GM12878 (cell line): Measurements from ENCODE around the gene ME3. TPM values are rescaled to one million over a fixed set of nuclear protein-coding genes. Genes with fewer than 3 reads are reported as not detected.
"Not testable (repeated sequence)": the region's sequence is repeated elsewhere in the genome, so short reads cannot be mapped to it uniquely, and the experiment has no call there.

ENCODE experiments used
- ATAC-seq: fragments of 200-7000 bp; cut with Tn5 transposase; 3 replicates; pipeline ENCODE4 v1.9.1; 2020; ENCODE audit warnings: mild to moderate bottlenecking, moderate library complexity
- BruUV-seq: library from RNA; stranded (reverse); fragments of 400-500 nt; replicated peaks from 2 replicates; lab custom pipeline; 2021; lab: Mats Ljungman, UMichigan
- CTCF ChIA-PET: fragments of 300-600 bp; sonication (Branson Sonifier 250); formaldehyde crosslinking; extraction: SDS; loops from one replicate; lab custom pipeline; 2021; ENCODE audit warnings: inconsistent platforms; lab: Yijun Ruan, JAX
- POLR2A ChIA-PET: fragments of 350-600 bp; formaldehyde crosslinking; extraction: SDS; loops from one replicate; lab custom pipeline; 2021; ENCODE audit warnings: inconsistent platforms; lab: Charles Lee
- RAD21 ChIA-PET: fragments of 300-600 bp; sonication (Branson Sonifier 250); formaldehyde crosslinking; loops from one replicate; lab custom pipeline; 2023; ENCODE audit warnings: antibody characterized with exemption; ENCODE audit not compliant: unreplicated experiment; lab: Charles Lee
- SMC1A ChIA-PET: fragments of 300-600 bp; sonication (Branson Sonifier 250); formaldehyde crosslinking; loops from one replicate; lab custom pipeline; 2023; ENCODE audit not compliant: unreplicated experiment, uncharacterized antibody; lab: Charles Lee
- DNase-seq: peaks from one replicate; pipeline ENCODE4 v3.0.0-alpha.2; 2011; ENCODE audit warnings: low read depth, low spot score
- FAIRE-seq: peaks from 3 replicates; lab custom pipeline; 2011; peaks lifted over from hg19 to GRCh38; lab: Jason Lieb, UNC
- H2AFZ ChIP-seq: 2 replicates; pipeline ENCODE4 v1.6.0; 2011; ENCODE audit warnings: low read depth, low read length, control low read depth; ENCODE audit not compliant: control insufficient read depth
- H3K27ac ChIP-seq: 2 replicates; pipeline ENCODE4 v1.5.1; 2011; ENCODE audit warnings: control low read depth; ENCODE audit not compliant: control insufficient read depth, insufficient read depth
- H3K27me3 ChIP-seq, 2 experiments: replicated peaks in 1 of 2; 2 replicates each; pipeline versions ENCODE4 v1.6.0 to v1.6.1; 2011; ENCODE audit warnings: low read length in 1 of 2; ENCODE audit not compliant: control insufficient read depth in 2 of 2, insufficient read depth in 2 of 2
- H3K36me3 ChIP-seq, 2 experiments: 2 replicates each; pipeline ENCODE4 v1.5.1; 2011; ENCODE audit warnings: low read length in 1 of 2; ENCODE audit not compliant: control insufficient read depth in 2 of 2, insufficient read depth in 2 of 2
- H3K4me1 ChIP-seq: 2 replicates; pipeline ENCODE4 v1.6.1; 2011; ENCODE audit warnings: mild to moderate bottlenecking, low read length, moderate library complexity, mixed read lengths; ENCODE audit not compliant: control insufficient read depth, insufficient read depth
- H3K4me2 ChIP-seq: 2 replicates; pipeline ENCODE4 v1.6.0; 2011; ENCODE audit warnings: control low read depth; ENCODE audit not compliant: control insufficient read depth, insufficient read depth
- H3K4me3 ChIP-seq: fragments of 200-600 bp; sonication (generic); 2 replicates; pipeline ENCODE4 v1.5.1; 2016
- H3K79me2 ChIP-seq: 2 replicates; pipeline ENCODE4 v1.6.0; 2011; ENCODE audit warnings: low read length; ENCODE audit not compliant: control insufficient read depth, insufficient read depth
- H3K9ac ChIP-seq: 2 replicates; pipeline ENCODE4 v1.8.0; 2011; ENCODE audit warnings: low read length, control low read depth, mixed read lengths; ENCODE audit not compliant: control insufficient read depth, insufficient read depth
- H3K9me3 ChIP-seq: replicated peaks from 3 replicates; pipeline ENCODE4 v1.5.1; 2011; ENCODE audit warnings: mild to moderate bottlenecking, low read length; ENCODE audit not compliant: control insufficient read depth, insufficient read depth
- H4K20me1 ChIP-seq: 2 replicates; pipeline ENCODE4 v1.6.0; 2011; ENCODE audit not compliant: control insufficient read depth, insufficient read depth
- DPF2 ChIP-seq: fragments of 450-650 bp; IDR thresholded peaks from 2 replicates; pipeline ENCODE4 v1.6.1; 2017; ENCODE audit warnings: mild to moderate bottlenecking
- IKZF1 ChIP-seq: fragments of 450-650 bp; conservative IDR thresholded peaks from 2 replicates; pipeline ENCODE4 v1.6.1; 2017; ENCODE audit warnings: antibody characterized with exemption, mild to moderate bottlenecking
- JUND ChIP-seq: IDR thresholded peaks from 2 replicates; pipeline ENCODE4 v1.6.1; 2012; ENCODE audit warnings: low read depth, mild to moderate bottlenecking, low read length, improper control_type of control experiment, moderate library complexity
- RUNX3 ChIP-seq: IDR thresholded peaks from 2 replicates; pipeline ENCODE4 v1.6.1; 2012; ENCODE audit warnings: low read length, inconsistent platforms
- SMC3 ChIP-seq: IDR thresholded peaks from 2 replicates; pipeline ENCODE4 v1.6.1; 2011; ENCODE audit warnings: low read length, improper control_type of control experiment, borderline replicate concordance
- SREBF1 ChIP-seq: IDR thresholded peaks from 2 replicates; pipeline ENCODE4 v1.6.1; 2012; ENCODE audit warnings: mild to moderate bottlenecking, low read length
- SUZ12 ChIP-seq: fragments of 200-600 bp; sonication (generic); IDR thresholded peaks from one replicate; pipeline ENCODE4 v1.6.1; 2018; ENCODE audit warnings: antibody characterized with exemption, mild to moderate bottlenecking; ENCODE audit not compliant: unreplicated experiment
- TCF7 ChIP-seq: IDR thresholded peaks from 2 replicates; pipeline ENCODE4 v1.6.1; 2014; ENCODE audit warnings: antibody characterized with exemption, borderline replicate concordance
- ZBED1 ChIP-seq: IDR thresholded peaks from 2 replicates; pipeline ENCODE4 v1.6.1; 2016; ENCODE audit warnings: borderline replicate concordance
- ZBTB33 ChIP-seq: fragments of 450-650 bp; IDR thresholded peaks from 2 replicates; pipeline ENCODE4 v1.6.1; 2017; ENCODE audit warnings: mild to moderate bottlenecking
- WGBS: methylation state at CpG from one replicate; pipeline ENCODE4 v1.1.6; 2016; ENCODE audit warnings: low lambda C conversion rate; ENCODE audit not compliant: insufficient replicate concordance, insufficient coverage; ENCODE audit errors: missing lambda C conversion rate; 5-methylcytosine and 5-hydroxymethylcytosine counted together
- in situ Hi-C: fragments of 300-500 bp; cut with MboI; formaldehyde crosslinking; loops from 9 replicates; pipeline ENCODE4 v1.14.3; 2018; ENCODE audit warnings: mixed read lengths
- intact Hi-C: fragments of 100-400 bp; cut with micrococcal nuclease; formaldehyde crosslinking; loops from one replicate; pipeline ENCODE4 v1.14.2; 2022; ENCODE audit not compliant: unreplicated experiment
- polyA plus RNA-seq, 11 experiments: library from polyadenylated mRNA; depleted of rRNA in 4 of 11; unstranded in 6 of 11; stranded (reverse) in 5 of 11; fragments of >200 nt; fragmentation: Nextera tagmentation in 4 of 11; fragmentation: Illumina TruSeq in 1 of 11; extraction: Ambion mirVana in 4 of 11; extraction: Trizol in 1 of 11; gene quantifications; 1 replicate in 1 of 11; 2 replicates in 10 of 11; pipeline versions ENCODE4 v1.2.1 to v1.2.3, GENCODE V29; 2011 to 2016; ENCODE audit warnings: inconsistent platforms in 2 of 11, missing spikeins in 2 of 11, low read depth in 1 of 11
- total RNA-seq, 4 experiments: library from RNA; depleted of rRNA in 3 of 4; stranded (reverse); fragments of >200 nt in 3 of 4; fragmentation: Illumina TruSeq in 1 of 4; extraction: Trizol in 1 of 4; gene quantifications; 2 replicates each; pipeline versions ENCODE4 v1.2.1 to v1.2.3, GENCODE V29; 2013 to 2021

ME3 gene
- total and polyA plus RNA-seq, 10 of the 15 experiments (the other 5 are each of a cell fraction or from before 2014, with no cell fraction given) = 0.06 to 0.40 (median 0.19) TPM; not detected in 2

- Histone ChIP-seq H3K27ac (no peak overlapping the region), H3K79me2 (no peaks in the 10 kb centered on the region), H2AFZ (no peak overlapping the region), H4K20me1 (no peaks in the 10 kb centered on the region), H3K4me2 (no peak overlapping the region), H3K27me3 (no peaks in the 10 kb centered on the region; a peak in 1 of 4 replicates), H3K36me3 (no peaks in the 10 kb centered on the region), H3K9me3 (no peaks in the 10 kb centered on the region), H3K4me1 (no peaks in the 10 kb centered on the region), H3K9ac (no peak overlapping the region), H3K4me3 (no peak overlapping the region)
- TF ChIP-seq SUZ12 = no peak
- TF ChIP-seq SMC3 = no peak
- no peak for TF ChIP-seq TCF7
- no peak for TF ChIP-seq RUNX3
- no peak for TF ChIP-seq IKZF1
- TF ChIP-seq ZBED1 = no peak
- no peak for TF ChIP-seq DPF2
- no peak for TF ChIP-seq ZBTB33
- no peak for TF ChIP-seq JUND
- TF ChIP-seq SREBF1 = no peak
- in situ Hi-C loops (no loop called here), intact Hi-C loops (no loop called here)
- ChIA-PET POLR2A (no interaction called here), CTCF (interaction anchor here (1.5 to 1.8 kb wide), 3 partner anchors 30 to 91 kb away, joined by 3 to 8 read pairs (median 6); no protein-coding TSS in a partner anchor), RAD21 (no interaction called here), SMC1A (no interaction called here)
- BruUV-seq = no TSS peak
- FAIRE-seq (no peak), DNase-seq (no peak), ATAC-seq (no peak)
- WGBS = 42% methylated on average over 2 of the region's 2 CpGs
Measured at GRCh38 chr11:86547727-86548126, 124.7 kb downstream of the ME3 start.

- H3K9ac ChIP-seq, H3K9me3 ChIP-seq, H3K27me3 ChIP-seq, H2AFZ ChIP-seq, ATAC-seq, RAD21 ChIA-PET, H3K27ac ChIP-seq, H3K4me1 ChIP-seq, FAIRE-seq, POLR2A ChIA-PET, H3K4me2 ChIP-seq, H4K20me1 ChIP-seq, BruUV-seq, H3K79me2 ChIP-seq, intact Hi-C loops, H3K36me3 ChIP-seq, in situ Hi-C loops, DNase-seq, H3K4me3 ChIP-seq: not testable (repeated sequence)
- ChIA-PET SMC1A (interaction anchor here (1.3 to 1.5 kb wide), 2 partner anchors 9 to 74 kb away, joined by 3 read pairs; no protein-coding TSS in a partner anchor), CTCF (interaction anchor here (0.6 to 1.2 kb wide), 3 partner anchors 29 to 97 kb away, joined by 3 to 4 read pairs (median 3); no protein-coding TSS in a partner anchor)
- WGBS = 0% methylated on average over 3 of the region's 3 CpGs
Measured at GRCh38 chr11:86541299-86541698, 131.1 kb downstream of the ME3 start.
